Retinal pigment epithelial cell (primary cell): Measurements from ENCODE around the gene CHD5.

Source experiments
- DNase-seq: peaks from one replicate; pipeline ENCODE4 v3.0.0-alpha.2; 2010; ENCODE audit warnings: low read depth
- H3K4me3 ChIP-seq: 2 replicates; pipeline ENCODE4 v1.5.1; 2011; ENCODE audit warnings: mild to moderate bottlenecking, low read length, control low read depth, moderate library complexity
- CTCF ChIP-seq: conservative IDR thresholded peaks from 2 replicates; pipeline ENCODE4 v1.5.1; 2011; ENCODE audit warnings: low read depth, low read length, control low read depth, inconsistent platforms

CHD5 gene

GRCh38 chr1:6107409-6108356, 72.4 kb downstream of the CHD5 start:
- TF ChIP-seq CTCF: no peak
- H3K4me3 ChIP-seq: no peak overlapping the region

GRCh38 chr1:6106977-6107376, 73.1 kb downstream of the CHD5 start:
- H3K4me3 ChIP-seq: no peak overlapping the region
- no peak for TF ChIP-seq CTCF
- no peak for DNase-seq

More at GRCh38 chr1:6107409-6108356, 72.4 kb downstream of the CHD5 start:
- DNase-seq: no peak

GRCh38 chr1:6106321-6106731, 73.8 kb downstream of the CHD5 start:
- TF ChIP-seq CTCF: no peak
- no peak overlapping the region for H3K4me3 ChIP-seq
- DNase-seq: no peak

- TF ChIP-seq CTCF: no peak
- no peak for DNase-seq
- no peak overlapping the region for H3K4me3 ChIP-seq
These were observed 74.4 kb downstream of the CHD5 start for GRCh38 chr1:6105763-6106162.

- no peak for TF ChIP-seq CTCF
- no peak for DNase-seq
- no peak overlapping the region for H3K4me3 ChIP-seq
These were observed 74.9 kb downstream of the CHD5 start for GRCh38 chr1:6105218-6105679.

- TF ChIP-seq CTCF: no peak
- DNase-seq: no peak
- no peak overlapping the region for H3K4me3 ChIP-seq
These were observed 75.5 kb downstream of the CHD5 start for GRCh38 chr1:6104631-6105030.
